Measurements from ENCODE around the gene SORBS1.

Gene SORBS1

DNA sequence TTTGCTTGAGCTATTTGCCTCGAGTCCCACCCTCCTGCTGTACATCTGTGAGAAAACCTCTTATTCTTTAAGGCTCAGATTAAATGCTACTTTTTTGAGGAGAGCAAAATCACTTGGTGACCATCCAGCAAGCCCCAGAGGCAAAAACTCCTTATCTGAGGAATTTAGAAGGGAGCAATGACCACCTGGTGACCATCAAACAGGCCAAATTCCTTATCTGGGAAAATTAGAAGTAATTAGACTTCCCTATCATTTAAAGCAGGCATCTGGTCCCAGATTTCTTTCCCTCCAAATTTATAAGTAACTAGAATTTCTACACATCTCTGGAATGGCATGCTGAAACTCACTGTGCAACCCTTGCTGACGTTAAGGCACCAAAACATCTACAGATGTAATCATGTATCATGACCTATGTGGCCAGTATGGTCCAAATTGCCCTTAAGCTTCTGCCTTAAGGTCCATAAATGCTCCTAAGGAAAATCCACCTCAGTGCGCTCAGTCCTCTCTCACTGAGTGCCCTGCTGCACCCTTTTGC lies 229.5 kb downstream of the SORBS1 start:
- Histone ChIP-seq H3K4me3 (ENCODE audit: low read depth, low read length) (no peak overlapping the region), H3K4me1 (ENCODE audit: control insufficient read depth, insufficient read depth, low read length) (peaks cover 9% of the 10 kb centered on the region), H3K36me3 (ENCODE audit: control insufficient read depth in 2 of 2, insufficient read depth in 1 of 2, low read length in 2 of 2) (no peaks in the 10 kb centered on the region), H3K9me3 (ENCODE audit: control insufficient read depth, insufficient read depth, low read depth, low read length) (no peaks in the 10 kb centered on the region), H3K27ac (ENCODE audit: extremely low read depth, low read depth, low read length) (no peak overlapping the region)
- TF ChIP-seq, protein P1, sequence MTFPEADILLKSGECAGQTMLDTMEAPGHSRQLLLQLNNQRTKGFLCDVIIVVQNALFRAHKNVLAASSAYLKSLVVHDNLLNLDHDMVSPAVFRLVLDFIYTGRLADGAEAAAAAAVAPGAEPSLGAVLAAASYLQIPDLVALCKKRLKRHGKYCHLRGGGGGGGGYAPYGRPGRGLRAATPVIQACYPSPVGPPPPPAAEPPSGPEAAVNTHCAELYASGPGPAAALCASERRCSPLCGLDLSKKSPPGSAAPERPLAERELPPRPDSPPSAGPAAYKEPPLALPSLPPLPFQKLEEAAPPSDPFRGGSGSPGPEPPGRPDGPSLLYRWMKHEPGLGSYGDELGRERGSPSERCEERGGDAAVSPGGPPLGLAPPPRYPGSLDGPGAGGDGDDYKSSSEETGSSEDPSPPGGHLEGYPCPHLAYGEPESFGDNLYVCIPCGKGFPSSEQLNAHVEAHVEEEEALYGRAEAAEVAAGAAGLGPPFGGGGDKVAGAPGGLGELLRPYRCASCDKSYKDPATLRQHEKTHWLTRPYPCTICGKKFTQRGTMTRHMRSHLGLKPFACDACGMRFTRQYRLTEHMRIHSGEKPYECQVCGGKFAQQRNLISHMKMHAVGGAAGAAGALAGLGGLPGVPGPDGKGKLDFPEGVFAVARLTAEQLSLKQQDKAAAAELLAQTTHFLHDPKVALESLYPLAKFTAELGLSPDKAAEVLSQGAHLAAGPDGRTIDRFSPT (tag by site-specific recombination; IDR thresholded peaks at IDR 0.05) = no peak
- TF ChIP-seq ZNF366 (tag by site-specific recombination; conservative IDR thresholded peaks at IDR 0.05) (no peak), ZNF626 (tag by site-specific recombination; IDR thresholded peaks at IDR 0.05) (no peak), SP7 (tag by site-specific recombination; IDR thresholded peaks at IDR 0.05) (no peak), HOXC10 (CRISPR knock-in tag; IDR thresholded peaks at IDR 0.05) (no peak), ZNF114 (tag by site-specific recombination; IDR thresholded peaks at IDR 0.05) (no peak), ZNF391 (tag by site-specific recombination; IDR thresholded peaks at IDR 0.05; ENCODE audit: borderline replicate concordance, low read depth) (no peak), ZNF654 (tag by site-specific recombination; IDR thresholded peaks at IDR 0.05; ENCODE audit: low read depth) (no peak), SP3 (tag by site-specific recombination; IDR thresholded peaks at IDR 0.05) (no peak), ZNF354C (tag by site-specific recombination; IDR thresholded peaks at IDR 0.05; ENCODE audit: borderline replicate concordance, low read depth) (no peak), ZNF792 (tag by site-specific recombination; IDR thresholded peaks at IDR 0.05) (no peak), EGR2 (tag by site-specific recombination; IDR thresholded peaks at IDR 0.05; ENCODE audit: low read depth) (no peak), ZNF623 (tag by site-specific recombination; IDR thresholded peaks at IDR 0.05) (no peak), ZNF660 (tag by site-specific recombination; IDR thresholded peaks at IDR 0.05) (no peak), ZNF777 (tag by site-specific recombination; IDR thresholded peaks at IDR 0.05; ENCODE audit: borderline replicate concordance) (no peak), ZBTB8A (tag by site-specific recombination; IDR thresholded peaks at IDR 0.05) (no peak), YY2 (tag by site-specific recombination; IDR thresholded peaks at IDR 0.05) (no peak)
- TF ChIP-seq, protein P2, sequence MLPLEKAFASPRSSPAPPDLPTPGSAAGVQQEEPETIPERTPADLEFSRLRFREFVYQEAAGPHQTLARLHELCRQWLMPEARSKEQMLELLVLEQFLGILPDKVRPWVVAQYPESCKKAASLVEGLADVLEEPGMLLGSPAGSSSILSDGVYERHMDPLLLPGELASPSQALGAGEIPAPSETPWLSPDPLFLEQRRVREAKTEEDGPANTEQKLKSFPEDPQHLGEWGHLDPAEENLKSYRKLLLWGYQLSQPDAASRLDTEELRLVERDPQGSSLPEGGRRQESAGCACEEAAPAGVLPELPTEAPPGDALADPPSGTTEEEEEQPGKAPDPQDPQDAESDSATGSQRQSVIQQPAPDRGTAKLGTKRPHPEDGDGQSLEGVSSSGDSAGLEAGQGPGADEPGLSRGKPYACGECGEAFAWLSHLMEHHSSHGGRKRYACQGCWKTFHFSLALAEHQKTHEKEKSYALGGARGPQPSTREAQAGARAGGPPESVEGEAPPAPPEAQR (tag by site-specific recombination; IDR thresholded peaks at IDR 0.05) = no peak
- TF ChIP-seq, protein P3, sequence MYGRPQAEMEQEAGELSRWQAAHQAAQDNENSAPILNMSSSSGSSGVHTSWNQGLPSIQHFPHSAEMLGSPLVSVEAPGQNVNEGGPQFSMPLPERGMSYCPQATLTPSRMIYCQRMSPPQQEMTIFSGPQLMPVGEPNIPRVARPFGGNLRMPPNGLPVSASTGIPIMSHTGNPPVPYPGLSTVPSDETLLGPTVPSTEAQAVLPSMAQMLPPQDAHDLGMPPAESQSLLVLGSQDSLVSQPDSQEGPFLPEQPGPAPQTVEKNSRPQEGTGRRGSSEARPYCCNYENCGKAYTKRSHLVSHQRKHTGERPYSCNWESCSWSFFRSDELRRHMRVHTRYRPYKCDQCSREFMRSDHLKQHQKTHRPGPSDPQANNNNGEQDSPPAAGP (tag by site-specific recombination; IDR thresholded peaks at IDR 0.05) = no peak
- POLR2A ChIA-PET = no interaction called here
- CTCF ChIA-PET = no interaction called here

DNA sequence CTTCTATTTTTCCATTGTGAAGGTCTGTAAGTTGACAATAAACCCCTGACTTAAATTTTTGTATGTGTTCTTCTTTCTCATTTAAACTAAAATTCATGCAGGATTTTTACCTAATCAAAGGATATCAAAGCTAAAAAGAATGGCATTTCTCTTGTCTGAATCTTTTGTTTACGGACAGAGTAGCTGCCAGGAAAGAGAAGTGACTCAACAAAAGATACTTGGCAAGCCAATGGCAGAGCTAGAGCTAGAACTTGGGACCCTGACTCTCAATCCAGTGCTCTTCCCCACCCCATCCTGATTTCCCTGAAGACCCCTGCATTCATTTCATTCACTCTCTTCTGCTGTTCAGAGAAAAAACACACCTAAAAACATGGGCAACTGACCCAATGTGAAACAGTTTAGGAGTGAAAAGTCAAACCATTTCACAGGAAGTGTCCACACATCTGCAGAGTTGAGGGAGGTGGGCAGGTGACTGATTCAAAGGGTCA lies 230.2 kb downstream of the SORBS1 start:
- no peak overlapping the region for H3K4me3 ChIP-seq (ENCODE audit: low read depth, low read length)
- no peaks in the 10 kb centered on the region for H3K36me3 ChIP-seq (ENCODE audit: control insufficient read depth in 2 of 2, insufficient read depth in 1 of 2, low read length in 2 of 2)
- H3K4me1 ChIP-seq (ENCODE audit: control insufficient read depth, insufficient read depth, low read length) = peaks cover 9% of the 10 kb centered on the region
- POLR2A ChIA-PET = no interaction called here
- H3K9me3 ChIP-seq (ENCODE audit: control insufficient read depth, insufficient read depth, low read depth, low read length) = no peaks in the 10 kb centered on the region
- CTCF ChIA-PET = no interaction called here
- H3K27ac ChIP-seq (ENCODE audit: extremely low read depth, low read depth, low read length) = no peak overlapping the region
- TF ChIP-seq, protein P4, sequence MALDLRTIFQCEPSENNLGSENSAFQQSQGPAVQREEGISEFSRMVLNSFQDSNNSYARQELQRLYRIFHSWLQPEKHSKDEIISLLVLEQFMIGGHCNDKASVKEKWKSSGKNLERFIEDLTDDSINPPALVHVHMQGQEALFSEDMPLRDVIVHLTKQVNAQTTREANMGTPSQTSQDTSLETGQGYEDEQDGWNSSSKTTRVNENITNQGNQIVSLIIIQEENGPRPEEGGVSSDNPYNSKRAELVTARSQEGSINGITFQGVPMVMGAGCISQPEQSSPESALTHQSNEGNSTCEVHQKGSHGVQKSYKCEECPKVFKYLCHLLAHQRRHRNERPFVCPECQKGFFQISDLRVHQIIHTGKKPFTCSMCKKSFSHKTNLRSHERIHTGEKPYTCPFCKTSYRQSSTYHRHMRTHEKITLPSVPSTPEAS (tag by site-specific recombination; IDR thresholded peaks at IDR 0.05) = no peak
- TF ChIP-seq BCL11A (tag by site-specific recombination; IDR thresholded peaks at IDR 0.05; ENCODE audit: low read depth) (no peak), GLI2 (tag by site-specific recombination; IDR thresholded peaks at IDR 0.05; ENCODE audit: borderline replicate concordance, low read depth) (no peak), YY2 (tag by site-specific recombination; IDR thresholded peaks at IDR 0.05) (no peak), ZNF140 (tag by site-specific recombination; IDR thresholded peaks at IDR 0.05) (no peak), ZFHX2 (tag by site-specific recombination; conservative IDR thresholded peaks at IDR 0.05) (no peak), ZNF571 (tag by site-specific recombination; IDR thresholded peaks at IDR 0.05) (no peak), ZNF223 (tag by site-specific recombination; IDR thresholded peaks at IDR 0.05) (no peak), ZNF837 (tag by site-specific recombination; IDR thresholded peaks at IDR 0.05) (no peak), ZEB2 (tag by site-specific recombination; IDR thresholded peaks at IDR 0.05) (no peak), ZNF138 (tag by site-specific recombination; IDR thresholded peaks at IDR 0.05; ENCODE audit: borderline replicate concordance) (no peak)
- TF ChIP-seq, protein P5, sequence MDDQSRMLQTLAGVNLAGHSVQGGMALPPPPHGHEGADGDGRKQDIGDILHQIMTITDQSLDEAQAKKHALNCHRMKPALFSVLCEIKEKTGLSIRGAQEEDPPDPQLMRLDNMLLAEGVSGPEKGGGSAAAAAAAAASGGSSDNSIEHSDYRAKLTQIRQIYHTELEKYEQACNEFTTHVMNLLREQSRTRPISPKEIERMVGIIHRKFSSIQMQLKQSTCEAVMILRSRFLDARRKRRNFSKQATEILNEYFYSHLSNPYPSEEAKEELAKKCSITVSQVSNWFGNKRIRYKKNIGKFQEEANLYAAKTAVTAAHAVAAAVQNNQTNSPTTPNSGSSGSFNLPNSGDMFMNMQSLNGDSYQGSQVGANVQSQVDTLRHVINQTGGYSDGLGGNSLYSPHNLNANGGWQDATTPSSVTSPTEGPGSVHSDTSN (CRISPR knock-in tag; IDR thresholded peaks at IDR 0.05) = no peak

Data from HEK293 (cell line).